Esophagus muscularis mucosa (tissue), 4 donors: Measurements from ENCODE around the gene ZNF77.

Source experiments
- CTCF ChIP-seq, 3 experiments: fragments of 200-600 bp in 2 of 3; fragments of 450-650 bp in 1 of 3; sonication (generic) in 2 of 3; IDR thresholded peaks; one replicate each; pipeline ENCODE4 v1.5.1; 2017 to 2019; ENCODE audit warnings: antibody characterized with exemption in 3 of 3, mild to moderate bottlenecking in 2 of 3, moderate library complexity in 1 of 3
- EP300 ChIP-seq: sonication (generic); formaldehyde crosslinking; IDR thresholded peaks from one replicate; pipeline ENCODE4 v1.6.1; 2017; ENCODE audit warnings: antibody characterized with exemption
- POLR2A ChIP-seq: fragments of 450-650 bp; IDR thresholded peaks from one replicate; pipeline ENCODE4 v1.6.1; 2017; ENCODE audit warnings: antibody characterized with exemption, moderate library complexity, mild to moderate bottlenecking, low read depth
- POLR2AphosphoS5 ChIP-seq, 2 donors: sonication (generic); formaldehyde crosslinking; IDR thresholded peaks; one replicate each; pipeline ENCODE4 v1.6.1; 2017; ENCODE audit warnings: antibody characterized with exemption in 2 of 2

DNA sequence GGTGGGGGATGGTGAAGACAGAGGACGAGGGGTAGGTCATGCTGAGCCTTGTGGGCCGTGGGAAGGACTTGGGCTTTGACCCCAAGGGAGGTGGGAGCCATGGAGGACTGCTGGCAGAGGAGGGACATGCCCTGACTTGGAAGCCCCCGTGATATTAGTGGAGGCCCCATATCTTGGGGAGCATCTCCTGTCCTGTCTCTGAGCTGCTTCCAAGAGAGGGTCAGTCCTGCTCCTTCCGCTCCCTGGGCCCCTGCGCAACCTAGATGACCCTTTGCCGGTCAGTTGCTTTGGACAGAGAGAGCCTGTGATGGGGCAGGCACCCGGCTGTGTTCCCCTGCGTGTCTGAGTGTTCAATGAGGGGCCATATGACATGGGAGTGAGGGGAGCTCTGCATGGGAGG is 37.8 kb upstream of the ZNF77 start:
- TF ChIP-seq POLR2A = no peak
- no peak for TF ChIP-seq CTCF (IDR thresholded peaks at IDR 0.05)
- no peak for TF ChIP-seq POLR2AphosphoS5 (IDR thresholded peaks at IDR 0.05)
- TF ChIP-seq EP300 = no peak
